ENCODE data around the gene USF3.
"Not testable (repeated sequence)": the region's sequence is repeated elsewhere in the genome, so short reads cannot be mapped to it uniquely, and the experiment has no call there.

Gene USF3

GRCh38 chr3:113654310-113654709, 42.1 kb downstream of the USF3 start:
- DNase-seq = no peak

GRCh38 chr3:113649174-113649845, 47.1 kb downstream of the USF3 start:
- DNase-seq = no peak

GRCh38 chr3:113648524-113648923, 47.9 kb downstream of the USF3 start:
- DNase-seq = no peak

GRCh38 chr3:113643583-113643982, 52.9 kb downstream of the USF3 start:
- no peak for DNase-seq

- no peak for DNase-seq
Measured at GRCh38 chr3:113638910-113639309, 57.5 kb downstream of the USF3 start.

- DNase-seq = no peak
Measured at GRCh38 chr3:113637756-113638155, 58.7 kb downstream of the USF3 start.

GRCh38 chr3:113636034-113636433, 60.4 kb downstream of the USF3 start:
- DNase-seq = not testable (repeated sequence)

- DNase-seq = no peak
Measured at GRCh38 chr3:113634782-113635474, 61.5 kb downstream of the USF3 start.

- no peak for DNase-seq
Measured at GRCh38 chr3:113631573-113631972, 64.9 kb downstream of the USF3 start.

- DNase-seq = no peak
Measured at GRCh38 chr3:113630956-113631542, 65.4 kb downstream of the USF3 start.

GRCh38 chr3:113629584-113630421, 66.6 kb downstream of the USF3 start:
- no peak for DNase-seq

GRCh38 chr3:113628788-113629187, 67.7 kb downstream of the USF3 start:
- no peak for DNase-seq

- no peak for DNase-seq
Measured at GRCh38 chr3:113628316-113628715, 68.1 kb downstream of the USF3 start.

GRCh38 chr3:113626503-113627371, 69.7 kb downstream of the USF3 start:
- DNase-seq = no peak

GRCh38 chr3:113625834-113626233, 70.6 kb downstream of the USF3 start:
- DNase-seq = no peak

GRCh38 chr3:113623811-113624210, 72.6 kb downstream of the USF3 start:
- DNase-seq = no peak

GRCh38 chr3:113623324-113623723, 73.1 kb downstream of the USF3 start:
- no peak for DNase-seq

GRCh38 chr3:113620091-113620490, 76.4 kb downstream of the USF3 start:
- DNase-seq = no peak

- DNase-seq = no peak
Measured at GRCh38 chr3:113617726-113618125, 78.7 kb downstream of the USF3 start.

GRCh38 chr3:113615976-113616375, 80.5 kb downstream of the USF3 start:
- no peak for DNase-seq

GRCh38 chr3:113614402-113614801, 82.0 kb downstream of the USF3 start:
- DNase-seq = no peak

- no peak for DNase-seq
Measured at GRCh38 chr3:113607219-113607596, 89.2 kb downstream of the USF3 start.
